Upper lobe of right lung (tissue), 1 donor: ENCODE results near the gene AGO1. TPM values are rescaled to one million over a fixed set of nuclear protein-coding genes. Genes with fewer than 3 reads are reported as not detected.
"Not testable (repeated sequence)": the region's sequence is repeated elsewhere in the genome, so short reads cannot be mapped to it uniquely, and the experiment has no call there.

ENCODE experiments used
- ATAC-seq: fragments of 200-7000 bp; cut with Tn5 transposase; one replicate; pipeline ENCODE4 v1.9.1; 2020; ENCODE audit warnings: mild to moderate bottlenecking, moderate library complexity
- DNase-seq: peaks from one replicate; pipeline ENCODE4 v3.0.0-alpha.2; 2020
- H3K27ac ChIP-seq: fragments of 200-600 bp; one replicate; pipeline ENCODE4 v1.8.0; 2022
- H3K27me3 ChIP-seq: fragments of 200-600 bp; one replicate; pipeline ENCODE4 v1.8.0; 2022; ENCODE audit warnings: mild to moderate bottlenecking
- H3K36me3 ChIP-seq: fragments of 200-600 bp; one replicate; pipeline ENCODE4 v1.8.0; 2022
- H3K4me1 ChIP-seq: fragments of 200-600 bp; one replicate; pipeline ENCODE4 v1.8.0; 2022
- H3K4me3 ChIP-seq: fragments of 200-600 bp; one replicate; pipeline ENCODE4 v1.8.0; 2022; ENCODE audit warnings: mild to moderate bottlenecking
- H3K9me3 ChIP-seq: fragments of 200-600 bp; one replicate; pipeline ENCODE4 v1.8.0; 2022
- intact Hi-C: fragments of 100-400 bp; cut with DNase I; formaldehyde crosslinking; loops from one replicate; pipeline ENCODE4 v1.11.0; 2022
- total RNA-seq: library from RNA; stranded (reverse); fragmentation: NEBNext Ultra II Directional; extraction: Animal tissue kit (Norgen Biotek cat#: 25700); gene quantifications from one replicate; pipeline ENCODE4 v1.2.1, GENCODE V29; 2021
- TF ChIP-seq, protein P1 (sequence below): fragments of 200-600 bp; IDR thresholded peaks from one replicate; pipeline ENCODE4 v1.8.0; 2022; ENCODE audit warnings: antibody characterized with exemption
- donor health status: DM: no; HTN: yes; CAD: no; lungs with severe emphysema.

The AGO1 gene
- total RNA-seq, 1 donor from 2014 or later, result 27.7 TPM

DNA sequence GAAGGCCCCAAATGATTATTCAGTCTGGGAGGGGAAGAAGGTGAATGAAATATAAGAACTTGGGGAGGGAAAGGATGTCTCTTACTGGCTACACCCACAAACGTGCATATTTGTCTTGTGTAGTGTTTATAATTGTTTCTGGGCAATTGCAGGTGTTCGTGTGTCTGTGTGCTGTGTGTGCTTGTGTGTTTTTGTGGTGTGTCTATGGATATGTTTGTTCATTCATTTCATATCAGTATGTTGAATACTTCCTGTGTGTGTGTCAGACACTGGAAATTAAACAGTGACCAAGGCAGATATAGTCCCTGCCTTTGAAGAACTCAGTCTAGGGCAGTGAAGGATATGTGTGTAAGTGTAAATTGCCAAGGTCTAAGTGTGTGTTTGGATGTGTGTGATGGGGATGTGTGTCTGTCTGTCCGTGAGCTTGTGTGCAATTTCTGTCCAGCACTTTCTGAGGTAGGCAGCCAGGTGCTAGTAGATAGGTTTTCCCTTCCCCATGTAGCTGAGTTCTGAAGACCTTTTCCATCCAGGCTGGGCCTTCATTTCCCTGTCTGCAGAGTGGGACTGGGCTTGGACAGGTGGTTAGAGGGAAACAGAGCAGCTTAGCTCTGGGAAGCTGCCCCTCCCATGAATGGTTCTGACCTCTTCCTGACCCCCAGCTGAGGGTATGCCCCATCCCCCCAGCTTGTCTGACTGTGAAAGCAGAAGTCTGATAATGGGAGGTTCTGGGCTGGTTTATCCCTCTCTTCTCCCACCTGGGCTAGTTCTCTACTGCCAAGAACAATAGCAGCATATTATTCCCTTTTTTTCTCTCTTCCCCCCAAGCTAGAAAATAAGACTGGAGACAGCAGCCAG, 3.8 kb downstream of the AGO1 start:
- H3K27me3 ChIP-seq, result no peaks in the 10 kb centered on the region
- H3K9me3 ChIP-seq, result no peaks in the 10 kb centered on the region
- TF ChIP-seq, protein P1, sequence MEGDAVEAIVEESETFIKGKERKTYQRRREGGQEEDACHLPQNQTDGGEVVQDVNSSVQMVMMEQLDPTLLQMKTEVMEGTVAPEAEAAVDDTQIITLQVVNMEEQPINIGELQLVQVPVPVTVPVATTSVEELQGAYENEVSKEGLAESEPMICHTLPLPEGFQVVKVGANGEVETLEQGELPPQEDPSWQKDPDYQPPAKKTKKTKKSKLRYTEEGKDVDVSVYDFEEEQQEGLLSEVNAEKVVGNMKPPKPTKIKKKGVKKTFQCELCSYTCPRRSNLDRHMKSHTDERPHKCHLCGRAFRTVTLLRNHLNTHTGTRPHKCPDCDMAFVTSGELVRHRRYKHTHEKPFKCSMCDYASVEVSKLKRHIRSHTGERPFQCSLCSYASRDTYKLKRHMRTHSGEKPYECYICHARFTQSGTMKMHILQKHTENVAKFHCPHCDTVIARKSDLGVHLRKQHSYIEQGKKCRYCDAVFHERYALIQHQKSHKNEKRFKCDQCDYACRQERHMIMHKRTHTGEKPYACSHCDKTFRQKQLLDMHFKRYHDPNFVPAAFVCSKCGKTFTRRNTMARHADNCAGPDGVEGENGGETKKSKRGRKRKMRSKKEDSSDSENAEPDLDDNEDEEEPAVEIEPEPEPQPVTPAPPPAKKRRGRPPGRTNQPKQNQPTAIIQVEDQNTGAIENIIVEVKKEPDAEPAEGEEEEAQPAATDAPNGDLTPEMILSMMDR, result no peak
- H3K36me3 ChIP-seq, result peaks cover 36% of the 10 kb centered on the region
- no peak for ATAC-seq
- intact Hi-C loops, result no loop called here
- no peak overlapping the region for H3K27ac ChIP-seq
- H3K4me3 ChIP-seq, result no peak overlapping the region
- DNase-seq, result no peak
- peaks cover 42% of the 10 kb centered on the region for H3K4me1 ChIP-seq

DNA sequence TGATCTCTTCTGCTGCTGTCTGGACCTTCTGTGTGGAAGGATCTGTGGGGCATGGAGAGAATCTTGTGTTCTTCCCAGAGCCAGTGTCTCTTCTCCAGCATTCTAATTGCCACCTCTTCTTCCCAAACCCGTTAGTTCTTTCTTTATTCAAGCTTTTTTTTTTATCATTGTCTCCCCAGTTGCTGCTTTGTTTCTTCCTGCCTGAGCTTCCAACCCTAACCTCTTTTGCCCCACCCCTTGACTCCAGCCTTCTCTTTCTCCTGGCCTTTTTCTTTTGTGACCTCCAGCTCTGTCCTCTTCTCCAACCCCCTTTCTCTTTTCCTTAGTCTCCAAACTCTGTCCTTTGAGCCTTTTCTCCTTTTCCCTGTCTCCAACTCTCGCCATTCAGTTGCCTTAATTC, 4.5 kb downstream of the AGO1 start:
- no peak for ATAC-seq
- Histone ChIP-seq H3K4me3 (no peak overlapping the region), H3K27me3 (no peaks in the 10 kb centered on the region), H3K36me3 (peaks cover 44% of the 10 kb centered on the region), H3K4me1 (peaks cover 42% of the 10 kb centered on the region), H3K9me3 (no peaks in the 10 kb centered on the region), H3K27ac (no peak overlapping the region)
- intact Hi-C loops, result no loop called here
- TF ChIP-seq, protein P1, result no peak
- DNase-seq, result no peak

DNA sequence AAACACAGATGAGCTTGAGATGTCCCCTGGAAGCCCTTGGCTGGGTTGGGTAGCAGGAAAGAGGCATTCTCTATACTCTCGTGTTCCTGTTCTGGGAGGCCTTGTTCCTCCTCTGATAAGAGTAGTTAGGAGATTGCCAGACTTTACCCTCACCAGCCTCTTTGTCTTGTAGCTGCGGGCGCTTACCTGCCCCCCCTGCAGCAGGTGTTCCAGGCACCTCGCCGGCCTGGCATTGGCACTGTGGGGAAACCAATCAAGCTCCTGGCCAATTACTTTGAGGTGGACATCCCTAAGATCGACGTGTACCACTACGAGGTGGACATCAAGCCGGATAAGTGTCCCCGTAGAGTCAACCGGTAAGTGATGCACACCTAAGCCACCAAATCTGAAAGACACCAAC, 5.2 kb downstream of the AGO1 start:
- intact Hi-C loops, result no loop called here
- no peak overlapping the region for H3K27ac ChIP-seq
- H3K27me3 ChIP-seq, result no peaks in the 10 kb centered on the region
- DNase-seq (no peak), ATAC-seq (no peak)
- TF ChIP-seq, protein P1, result no peak
- no peak overlapping the region for H3K4me3 ChIP-seq
- H3K9me3 ChIP-seq, result no peaks in the 10 kb centered on the region
- peaks cover 51% of the 10 kb centered on the region for H3K36me3 ChIP-seq
- peaks cover 39% of the 10 kb centered on the region for H3K4me1 ChIP-seq

DNA sequence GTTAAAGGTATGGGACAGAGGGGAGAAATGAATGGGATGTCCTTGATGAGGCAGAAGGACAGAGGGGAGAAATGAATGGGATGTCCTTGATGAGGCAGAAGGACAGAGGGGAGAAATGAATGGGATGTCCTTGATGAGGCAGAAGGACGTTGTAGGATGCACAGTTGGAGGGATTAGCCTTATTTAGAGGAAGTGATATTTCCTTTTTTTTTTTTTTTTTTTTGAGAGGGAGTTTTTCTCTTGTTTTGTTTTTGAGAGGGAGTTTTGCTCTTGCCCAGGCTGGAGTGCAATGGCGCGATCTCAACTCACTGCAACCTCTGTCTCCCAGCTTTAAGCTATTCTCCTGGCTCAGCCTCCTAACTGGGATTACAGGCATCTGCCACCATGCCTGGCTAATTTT, 6.0 kb downstream of the AGO1 start:
- H3K27me3 ChIP-seq, intact Hi-C loops, DNase-seq, ATAC-seq, H3K27ac ChIP-seq, H3K9me3 ChIP-seq, H3K4me3 ChIP-seq: not testable (repeated sequence)
- H3K36me3 ChIP-seq, result peaks cover 58% of the 10 kb centered on the region
- peaks cover 37% of the 10 kb centered on the region for H3K4me1 ChIP-seq

DNA sequence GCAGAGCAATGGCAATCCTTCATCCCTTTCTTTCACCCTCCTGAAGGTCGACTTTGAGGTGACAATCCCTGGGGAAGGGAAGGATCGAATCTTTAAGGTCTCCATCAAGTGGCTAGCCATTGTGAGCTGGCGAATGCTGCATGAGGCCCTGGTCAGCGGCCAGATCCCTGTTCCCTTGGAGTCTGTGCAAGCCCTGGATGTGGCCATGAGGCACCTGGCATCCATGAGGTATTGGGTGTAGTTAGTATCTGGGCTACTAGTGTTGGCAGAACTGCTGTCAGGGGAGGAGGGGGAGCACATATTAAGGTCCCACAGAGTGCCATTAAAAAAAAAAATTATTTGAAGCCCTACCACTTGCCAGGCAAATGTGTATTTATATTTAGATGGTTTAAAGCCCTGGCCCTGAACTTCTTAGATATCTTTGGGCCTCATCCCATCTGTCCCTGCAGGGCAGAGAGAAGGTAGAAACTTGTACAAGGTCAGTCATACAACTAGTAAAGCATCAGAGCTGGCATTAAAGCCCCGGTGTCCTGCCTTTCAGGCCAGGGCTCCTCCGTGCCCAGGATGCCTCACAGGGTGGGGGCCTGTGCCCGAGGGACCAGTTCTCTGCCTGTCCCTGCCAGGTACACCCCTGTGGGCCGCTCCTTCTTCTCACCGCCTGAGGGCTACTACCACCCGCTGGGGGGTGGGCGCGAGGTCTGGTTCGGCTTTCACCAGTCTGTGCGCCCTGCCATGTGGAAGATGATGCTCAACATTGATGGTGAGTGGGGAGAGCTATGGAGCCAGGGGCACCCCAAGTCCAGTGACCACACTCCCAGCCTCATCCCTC, 10.3 kb downstream of the AGO1 start:
- intact Hi-C loops, result no loop called here
- TF ChIP-seq, protein P1, result no peak
- Histone ChIP-seq H3K27me3 (no peaks in the 10 kb centered on the region), H3K4me3 (no peak overlapping the region), H3K36me3 (peaks cover 93% of the 10 kb centered on the region), H3K4me1 (peaks cover 3% of the 10 kb centered on the region), H3K9me3 (no peaks in the 10 kb centered on the region), H3K27ac (no peak overlapping the region)
- DNase-seq, result no peak
- peak; percentile 9 for ATAC-seq

DNA sequence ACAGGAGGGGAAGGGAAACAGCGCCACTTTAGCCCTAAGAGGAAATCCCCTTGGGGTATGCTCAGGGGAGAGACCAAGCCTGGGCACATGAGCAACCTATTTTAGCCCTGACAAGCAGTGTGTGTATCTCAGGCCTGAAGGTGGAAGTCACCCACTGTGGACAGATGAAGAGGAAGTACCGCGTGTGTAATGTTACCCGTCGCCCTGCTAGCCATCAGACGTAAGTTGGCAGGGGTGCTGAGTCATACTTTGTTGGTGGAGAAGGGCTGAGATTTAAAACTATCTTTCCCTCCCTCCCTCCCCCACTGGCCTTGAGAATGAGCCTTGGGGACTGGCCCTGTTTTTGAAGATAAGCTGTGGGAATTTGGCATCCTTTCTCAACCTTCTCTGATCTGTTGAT, 11.2 kb downstream of the AGO1 start:
- peaks cover 93% of the 10 kb centered on the region for H3K36me3 ChIP-seq

More for the DNA sequence above, 11.2 kb downstream of the AGO1 start:
- DNase-seq (no peak), ATAC-seq (peak; percentile 94)
- Histone ChIP-seq H3K27ac (no peak overlapping the region), H3K4me3 (no peak overlapping the region), H3K27me3 (no peaks in the 10 kb centered on the region), H3K9me3 (no peaks in the 10 kb centered on the region), H3K4me1 (peaks cover 3% of the 10 kb centered on the region)
- TF ChIP-seq, protein P1, result no peak
- intact Hi-C loops, result no loop called here
